HG03097 (cell line): ENCODE measurements around the gene FMN1.

Experiments
- ATAC-seq: cut with Tn5 transposase; IDR thresholded peaks from one replicate; pipeline ENCODE4 v1.9.1; 2021; ENCODE audit not compliant: unreplicated experiment, low FRiP score

Gene FMN1

DNA sequence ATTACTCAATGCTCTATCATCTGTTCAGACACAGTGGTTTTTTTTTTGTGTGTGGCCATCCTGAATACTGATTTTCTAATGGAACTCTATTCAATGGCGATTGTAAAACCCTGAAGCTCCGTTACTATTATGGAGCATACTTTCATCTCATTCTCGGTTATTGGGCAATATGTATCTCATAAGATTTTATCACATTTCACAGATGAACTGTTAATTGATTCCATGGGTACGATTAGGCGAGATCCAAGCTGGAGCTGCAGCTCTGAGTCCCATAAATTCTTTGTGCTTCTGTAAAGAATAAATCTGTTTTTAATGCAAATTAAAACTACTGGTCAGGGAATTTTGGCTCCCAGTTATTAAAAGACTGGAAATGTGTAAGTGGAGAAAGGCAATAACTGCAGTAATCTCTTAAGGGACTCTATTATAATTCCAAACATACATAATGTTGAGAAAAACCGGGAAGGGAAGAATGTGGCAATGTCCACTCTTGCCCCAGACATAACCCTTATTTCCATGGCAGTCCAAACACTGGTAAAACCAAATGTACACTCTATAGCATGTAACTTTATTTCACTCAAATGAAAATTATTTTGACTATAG is 394.5 kb downstream of the FMN1 start:
- no peak for ATAC-seq

DNA sequence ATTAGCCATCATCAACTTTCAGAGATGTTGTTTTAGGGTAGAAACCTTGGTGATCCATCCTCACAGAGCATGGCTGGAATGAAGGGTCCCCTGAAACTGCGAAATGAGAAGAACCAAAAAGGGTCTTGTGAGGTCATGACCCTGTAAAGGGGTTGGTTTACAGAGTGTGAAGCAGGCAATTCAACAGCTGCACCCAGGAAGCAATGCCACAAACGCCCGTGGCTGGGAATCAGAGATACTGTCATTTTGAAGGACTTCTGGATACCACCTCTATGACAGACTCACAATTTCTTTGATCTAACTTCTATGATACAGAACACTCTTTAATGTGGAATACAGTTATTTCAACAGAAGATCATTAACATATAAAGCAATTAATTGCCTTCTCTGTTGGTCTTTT is 397.7 kb downstream of the FMN1 start:
- ATAC-seq: no peak

GRCh38 chr15:32794973-32795372 is 399.5 kb downstream of the FMN1 start:
- no peak for ATAC-seq

- ATAC-seq: no peak
Observed at GRCh38 chr15:32792436-32792835, 402.1 kb downstream of the FMN1 start.

- ATAC-seq: no peak
Observed at GRCh38 chr15:32790352-32790999, 404.0 kb downstream of the FMN1 start.

GRCh38 chr15:32787949-32788348 is 406.6 kb downstream of the FMN1 start:
- ATAC-seq: no peak

- no peak for ATAC-seq
Observed at GRCh38 chr15:32786906-32787305, 407.6 kb downstream of the FMN1 start.

GRCh38 chr15:32784581-32784980 is 409.9 kb downstream of the FMN1 start:
- ATAC-seq: no peak

DNA sequence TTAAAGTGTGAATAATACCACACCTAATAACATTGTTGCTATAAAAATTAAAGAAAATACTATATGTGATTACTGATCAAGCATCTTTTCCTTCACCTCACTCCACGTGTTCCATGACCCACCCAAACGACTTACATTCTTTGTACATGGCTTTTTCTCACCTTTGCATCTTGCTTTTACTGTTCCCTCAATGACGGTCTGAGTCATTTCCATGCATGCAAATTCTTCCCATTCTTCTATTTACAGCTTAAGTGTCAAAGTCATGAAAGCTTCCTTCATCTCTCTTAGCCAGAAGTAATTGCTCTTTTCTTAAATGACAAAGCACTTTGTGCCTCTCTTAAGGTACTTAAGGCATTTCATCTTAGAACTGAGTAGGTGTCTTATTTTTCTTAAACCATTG is 412.7 kb downstream of the FMN1 start:
- no peak for ATAC-seq

DNA sequence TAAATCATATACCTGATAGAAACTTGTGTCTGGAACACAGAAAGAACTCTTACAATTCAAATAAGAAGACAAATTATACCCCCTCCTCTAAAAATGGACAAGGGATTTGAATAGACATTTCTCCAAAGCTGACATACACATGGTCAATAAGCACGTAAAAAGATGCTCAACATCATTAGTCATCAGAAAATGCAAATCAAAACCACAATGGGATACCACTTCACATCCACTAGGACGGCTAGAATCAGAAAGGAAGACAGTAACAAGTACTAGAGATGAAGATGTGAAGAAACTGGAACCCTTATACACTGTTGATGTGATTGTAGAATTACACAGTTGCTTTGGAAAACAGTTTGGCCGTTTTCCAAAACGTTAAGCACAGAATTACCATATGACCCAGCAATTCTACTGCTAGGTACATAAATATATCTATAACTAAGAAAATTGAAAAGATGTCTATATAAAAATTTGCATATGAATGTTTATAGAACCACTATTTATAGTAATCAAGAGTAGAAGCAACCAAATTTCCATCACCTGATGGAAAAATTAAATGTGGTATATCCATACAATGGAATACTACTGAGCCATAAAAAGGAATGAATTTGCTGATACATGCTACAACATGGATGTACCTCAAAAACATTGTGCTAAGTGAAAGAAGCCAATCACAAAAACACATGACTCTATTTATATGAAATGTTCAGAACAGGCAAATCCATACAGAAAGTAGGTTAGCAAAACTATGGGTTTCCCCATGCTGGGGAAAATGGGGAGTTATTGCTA is 415.9 kb downstream of the FMN1 start:
- ATAC-seq: no peak

DNA sequence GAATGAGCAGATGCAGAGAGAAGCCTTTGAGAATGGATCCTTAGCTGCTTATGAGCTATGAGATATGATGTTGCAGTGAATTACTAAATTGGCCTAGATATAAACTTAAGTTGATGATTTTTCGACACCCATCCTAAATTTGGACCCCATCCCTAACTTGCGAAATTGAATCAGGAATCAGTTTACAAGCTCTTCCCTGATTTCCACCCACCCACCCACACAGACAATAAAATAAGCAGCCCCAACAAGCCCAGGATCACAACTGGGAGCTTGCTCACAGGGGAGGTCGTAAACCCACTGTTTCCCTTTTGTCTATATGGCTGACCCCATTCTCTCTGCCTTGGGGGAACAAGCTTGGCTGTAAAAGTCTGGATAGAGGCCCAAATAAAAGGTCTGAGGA is 419.4 kb downstream of the FMN1 start:
- no peak for ATAC-seq

DNA sequence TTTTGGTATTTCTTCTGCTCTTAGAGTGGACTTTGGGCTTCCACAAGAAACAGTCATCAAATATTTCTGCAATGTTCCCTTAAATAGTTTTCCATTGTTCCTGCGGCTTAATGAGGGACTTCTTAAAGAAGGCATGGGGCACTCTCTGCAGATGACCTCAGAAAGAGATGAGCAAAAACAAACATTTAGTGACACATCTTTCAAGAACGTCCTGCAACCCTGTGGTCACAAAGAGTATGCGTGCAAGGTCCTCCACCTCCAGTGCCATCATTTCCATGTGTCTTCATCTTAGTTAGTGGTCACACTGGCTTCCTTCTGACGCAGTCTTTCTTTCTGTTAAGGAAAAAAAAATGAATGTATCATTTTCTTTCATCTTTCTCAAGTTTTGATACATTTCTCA is 420.5 kb downstream of the FMN1 start:
- no peak for ATAC-seq

DNA sequence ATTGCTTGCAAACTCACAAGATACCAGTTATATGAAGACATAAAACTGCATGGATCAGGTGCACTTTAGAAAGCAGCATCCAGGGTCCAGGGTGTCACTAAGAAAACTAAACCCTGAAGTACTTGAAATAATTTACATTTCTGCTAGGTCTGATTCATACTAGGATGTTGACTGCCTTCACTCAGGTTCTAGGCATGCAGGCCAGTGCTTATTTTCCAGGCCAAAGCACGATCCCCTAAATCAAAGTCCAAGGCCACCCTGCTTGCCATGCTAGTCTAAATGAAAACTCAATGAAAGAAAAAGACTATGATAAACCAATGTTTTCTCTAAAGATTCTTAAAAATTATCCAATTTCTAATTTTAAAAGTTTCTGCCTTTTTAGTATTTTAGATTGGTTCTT is 427.3 kb downstream of the FMN1 start:
- ATAC-seq: no peak

DNA sequence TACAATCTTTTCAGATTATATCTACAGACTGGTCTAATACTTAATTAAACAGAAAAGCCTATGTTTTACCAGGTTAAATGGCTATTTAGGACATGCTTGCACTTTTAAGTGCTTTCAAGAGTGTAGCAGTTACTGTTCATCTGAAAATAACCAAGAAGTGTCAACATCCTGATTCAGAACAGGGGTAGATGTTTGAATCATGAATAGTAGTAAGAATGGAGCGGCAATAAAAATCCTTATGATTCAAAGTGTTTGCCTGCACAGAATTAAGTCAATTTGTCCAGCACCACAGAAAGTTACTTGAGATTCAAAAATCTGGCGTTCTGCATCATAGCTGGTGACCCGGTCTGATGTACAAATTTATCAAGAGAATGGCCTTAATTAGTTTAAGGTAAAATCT is 428.4 kb downstream of the FMN1 start:
- ATAC-seq: no peak

DNA sequence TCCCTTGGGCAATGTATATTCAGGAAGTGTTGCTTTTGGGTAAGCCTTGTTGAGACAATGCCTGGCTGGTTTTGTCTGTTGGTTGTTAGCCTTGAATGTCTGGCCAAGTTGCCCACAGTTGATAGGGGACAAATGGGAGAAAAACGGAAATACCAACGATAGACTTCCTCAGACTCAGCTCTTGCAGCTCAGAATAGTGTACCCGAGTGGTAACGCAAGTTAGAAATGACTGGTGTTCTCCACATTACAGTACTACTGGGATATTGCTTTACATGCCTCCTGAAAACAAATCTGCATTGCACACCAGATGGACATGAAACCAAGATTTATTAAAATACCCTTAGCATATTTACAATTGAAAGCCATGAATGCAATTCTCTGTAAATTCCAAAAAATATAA is 429.3 kb downstream of the FMN1 start:
- ATAC-seq: no peak

DNA sequence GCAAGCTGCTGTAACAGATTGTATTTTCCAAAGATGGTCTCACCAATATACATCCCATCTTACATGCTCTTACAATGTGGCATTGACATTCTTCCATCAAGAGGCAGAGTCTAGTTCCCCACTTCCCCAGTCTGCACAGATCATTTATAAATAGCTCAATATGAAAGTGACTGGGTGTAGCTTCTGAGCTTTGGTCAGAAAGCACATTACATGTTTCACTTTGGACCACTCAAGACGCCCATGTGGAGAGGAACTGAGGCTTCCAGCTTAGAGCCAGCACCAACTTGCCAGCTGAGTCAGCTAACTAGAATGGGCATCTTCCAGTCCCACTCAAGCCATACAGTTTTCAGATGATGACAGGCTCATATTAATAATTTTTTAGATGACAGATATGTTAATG is 431.2 kb downstream of the FMN1 start:
- ATAC-seq: no peak

GRCh38 chr15:32757426-32757825 is 437.1 kb downstream of the FMN1 start:
- no peak for ATAC-seq

DNA sequence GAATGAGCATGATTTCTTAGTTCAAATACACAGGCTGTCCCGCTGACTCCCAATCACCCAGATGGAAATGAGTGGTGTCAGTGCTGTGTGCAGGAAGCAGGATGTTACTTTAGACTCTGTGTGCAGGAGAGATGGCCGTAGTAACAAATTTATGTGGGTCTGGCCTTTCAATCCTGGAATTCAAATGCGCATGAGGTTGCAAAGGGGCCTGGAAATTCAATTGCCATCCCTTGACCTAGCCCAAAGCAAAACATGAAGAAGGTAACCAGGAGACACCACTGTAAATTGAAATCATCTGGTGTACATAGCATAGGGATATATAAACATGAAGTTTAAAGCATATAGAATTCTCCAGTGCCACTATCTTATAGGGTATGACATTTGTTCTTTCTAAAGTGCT is 443.5 kb downstream of the FMN1 start:
- no peak for ATAC-seq

- ATAC-seq: no peak
Observed at GRCh38 chr15:32747921-32748342, 446.6 kb downstream of the FMN1 start.

DNA sequence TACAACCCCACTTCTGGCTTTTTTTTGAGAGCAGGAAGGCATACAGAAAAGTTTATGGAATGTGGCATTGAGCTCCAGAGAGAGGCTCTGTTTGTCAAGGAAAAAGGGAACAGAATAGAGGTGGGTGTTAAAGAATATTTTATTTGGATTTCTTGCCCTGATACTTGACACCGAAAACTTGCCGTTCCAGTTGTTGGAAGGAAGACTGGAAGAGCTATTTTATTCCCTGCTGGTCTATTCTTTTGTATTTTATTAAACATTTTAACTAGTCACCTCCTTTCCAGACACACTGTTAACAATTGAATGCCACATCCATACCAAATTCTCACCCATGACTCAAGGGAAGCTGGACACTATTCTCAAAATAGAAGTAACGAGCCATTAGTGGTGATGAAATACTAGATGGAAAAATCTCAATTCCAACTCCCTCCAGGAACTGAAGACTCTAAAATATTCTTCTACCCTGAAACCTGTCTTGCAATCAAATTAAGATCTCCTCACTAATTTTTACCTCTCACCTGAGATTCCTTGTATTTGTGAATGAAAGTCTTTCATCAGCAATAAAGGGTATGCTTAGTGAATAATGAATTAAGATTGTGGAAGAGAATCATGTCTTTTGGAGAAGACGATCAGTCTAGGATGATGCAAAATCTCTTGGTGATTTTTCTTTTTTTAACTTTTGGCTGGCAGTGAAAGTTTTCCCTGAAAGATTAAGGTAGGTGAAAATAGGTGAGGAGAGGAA is 448.2 kb downstream of the FMN1 start:
- ATAC-seq: no peak

GRCh38 chr15:32743411-32744140 is 450.9 kb downstream of the FMN1 start:
- no peak for ATAC-seq
